Brain microvascular endothelial cell (primary cell): ENCODE results near the gene KANSL3.

Experiments
- DNase-seq: peaks from one replicate; pipeline ENCODE4 v3.0.0-alpha.2; 2020
- H3K27ac ChIP-seq: fragments of 250-450 bp; sonication (Bioruptor Pico); 2 replicates; pipeline ENCODE4 v1.5.1; 2020; ENCODE audit warnings: mild to moderate bottlenecking, moderate library complexity
- H3K27me3 ChIP-seq: fragments of 250-450 bp; sonication (Bioruptor Pico); replicated peaks from 2 replicates; pipeline ENCODE4 v1.5.1; 2020; ENCODE audit warnings: mild to moderate bottlenecking
- H3K36me3 ChIP-seq: fragments of 250-450 bp; sonication (Bioruptor Pico); replicated peaks from 2 replicates; pipeline ENCODE4 v1.5.1; 2020; ENCODE audit warnings: mild to moderate bottlenecking
- H3K4me3 ChIP-seq: 2 replicates; pipeline ENCODE4 v1.5.1; 2011; ENCODE audit warnings: low read depth, mild to moderate bottlenecking, control low read depth, low read length, moderate library complexity
- CTCF ChIP-seq: IDR thresholded peaks from 2 replicates; pipeline ENCODE4 v1.5.1; 2011; ENCODE audit warnings: low read depth, mild to moderate bottlenecking, moderate library complexity, low read length, control low read depth, inconsistent platforms; ENCODE audit errors: missing control alignments
- in situ Hi-C: cut with HindIII; loops from 2 replicates; pipeline ENCODE4 v1.10.0; 2017; ENCODE audit warnings: low sequenced_read_pairs, low pct_ligation_motif_present

Gene KANSL3

GRCh38 chr2:96580771-96581170, 57.3 kb downstream of the KANSL3 start:
- H3K36me3 ChIP-seq: no peaks in the 10 kb centered on the region
- in situ Hi-C loops: no loop called here
- no peak overlapping the region for H3K4me3 ChIP-seq
- peak; percentile 27 for TF ChIP-seq CTCF
- H3K27ac ChIP-seq: no peak overlapping the region
- DNase-seq: no peak
- H3K27me3 ChIP-seq: no peaks in the 10 kb centered on the region

- no peaks in the 10 kb centered on the region for H3K27me3 ChIP-seq
- no peak for DNase-seq
- in situ Hi-C loops: no loop called here
- H3K4me3 ChIP-seq: no peak overlapping the region
- no peaks in the 10 kb centered on the region for H3K36me3 ChIP-seq
- no peak overlapping the region for H3K27ac ChIP-seq
- TF ChIP-seq CTCF: no peak
Measured at GRCh38 chr2:96579422-96579821, 58.7 kb downstream of the KANSL3 start.

- H3K36me3 ChIP-seq: no peaks in the 10 kb centered on the region
- no peak overlapping the region for H3K4me3 ChIP-seq
- no peak for DNase-seq
- TF ChIP-seq CTCF: no peak
- in situ Hi-C loops: no loop called here
- H3K27me3 ChIP-seq: no peaks in the 10 kb centered on the region
- H3K27ac ChIP-seq: no peak overlapping the region
Measured at GRCh38 chr2:96578731-96579130, 59.4 kb downstream of the KANSL3 start.

- no peak for DNase-seq
- no peak overlapping the region for H3K27ac ChIP-seq
- in situ Hi-C loops: no loop called here
- no peaks in the 10 kb centered on the region for H3K36me3 ChIP-seq
- no peaks in the 10 kb centered on the region for H3K27me3 ChIP-seq
- no peak overlapping the region for H3K4me3 ChIP-seq
- TF ChIP-seq CTCF: no peak
Measured at GRCh38 chr2:96577501-96577900, 60.6 kb downstream of the KANSL3 start.

GRCh38 chr2:96575785-96576456, 62.2 kb downstream of the KANSL3 start:
- H3K27me3 ChIP-seq: no peaks in the 10 kb centered on the region
- H3K27ac ChIP-seq: no peak overlapping the region
- DNase-seq: no peak
- no peaks in the 10 kb centered on the region for H3K36me3 ChIP-seq
- TF ChIP-seq CTCF: no peak
- H3K4me3 ChIP-seq: no peak overlapping the region
- in situ Hi-C loops: no loop called here

GRCh38 chr2:96574364-96574763, 63.7 kb downstream of the KANSL3 start:
- peak; percentile 51 for TF ChIP-seq CTCF
- Histone ChIP-seq H3K27ac (no peak overlapping the region), H3K4me3 (no peak overlapping the region), H3K36me3 (no peaks in the 10 kb centered on the region), H3K27me3 (no peaks in the 10 kb centered on the region)
- no peak for DNase-seq
- in situ Hi-C loops: no loop called here
